GM12873 (cell line): ENCODE results near the gene HRC.

ENCODE experiments used
- CTCF ChIP-seq: IDR thresholded peaks from 2 replicates; pipeline ENCODE4 v1.5.1; 2012; ENCODE audit warnings: low read depth, mild to moderate bottlenecking, moderate library complexity, low read length, control low read depth; ENCODE audit not compliant: insufficient read depth; ENCODE audit errors: missing control alignments

The HRC gene

GRCh38 chr19:49128545-49129237 lies 26.5 kb downstream of the HRC start:
- TF ChIP-seq CTCF = no peak

GRCh38 chr19:49127674-49128544 lies 27.3 kb downstream of the HRC start:
- TF ChIP-seq CTCF = no peak

GRCh38 chr19:49126575-49126974 lies 28.6 kb downstream of the HRC start:
- TF ChIP-seq CTCF = no peak

GRCh38 chr19:49125025-49125731 lies 30.0 kb downstream of the HRC start:
- TF ChIP-seq CTCF = no peak

GRCh38 chr19:49120868-49121267 lies 34.3 kb downstream of the HRC start:
- TF ChIP-seq CTCF = no peak

- no peak for TF ChIP-seq CTCF
Measured at GRCh38 chr19:49120325-49120683, 34.9 kb downstream of the HRC start.
